H1 (cell line): ENCODE data around the gene NAT9.

Experiments
- BACH1 ChIP-seq: IDR thresholded peaks from 2 replicates; pipeline ENCODE4 v1.6.1; 2012; ENCODE audit warnings: low read length, improper control_type of control experiment
- CHD7 ChIP-seq: fragments of 300-600 bp; sonication (generic); IDR thresholded peaks from 2 replicates; pipeline ENCODE4 v1.7.1; 2012; ENCODE audit warnings: low read length, moderate library complexity, mild to moderate bottlenecking, inconsistent platforms; ENCODE audit not compliant: insufficient replicate concordance
- JUN ChIP-seq: IDR thresholded peaks from 2 replicates; pipeline ENCODE4 v1.6.1; 2011; ENCODE audit warnings: low read depth, mild to moderate bottlenecking, improper control_type of control experiment, low read length
- MAFK ChIP-seq: IDR thresholded peaks from 2 replicates; pipeline ENCODE4 v1.6.1; 2012; ENCODE audit warnings: low read depth, mild to moderate bottlenecking, improper control_type of control experiment, low read length
- POLR2AphosphoS5 ChIP-seq: IDR thresholded peaks from 2 replicates; pipeline ENCODE4 v1.6.1; 2011; ENCODE audit warnings: low read depth, low read length
- RFX5 ChIP-seq: IDR thresholded peaks from 2 replicates; pipeline ENCODE4 v1.6.1; 2011; ENCODE audit warnings: low read depth, low read length, improper control_type of control experiment, borderline replicate concordance
- TAF1 ChIP-seq: IDR thresholded peaks from 2 replicates; pipeline ENCODE4 v1.6.1; 2011; ENCODE audit warnings: mild to moderate bottlenecking, low read depth, low read length
- TEAD4 ChIP-seq: IDR thresholded peaks from 2 replicates; pipeline ENCODE4 v1.6.1; 2012; ENCODE audit warnings: low read depth, low read length, inconsistent platforms, mixed read lengths
- TF ChIP-seq, protein P1 (sequence below), 3 experiments: IDR thresholded peaks; 1 replicate in 2 of 3; 2 replicates in 1 of 3; pipeline versions ENCODE4 v1.5.1 to v1.6.1; 2011; ENCODE audit warnings: low read length in 3 of 3, mild to moderate bottlenecking in 3 of 3, inconsistent platforms in 2 of 3, low read depth in 1 of 3, moderate library complexity in 1 of 3; ENCODE audit not compliant: insufficient read depth in 1 of 3; ENCODE audit errors: control extremely low read depth in 1 of 3

DNA sequence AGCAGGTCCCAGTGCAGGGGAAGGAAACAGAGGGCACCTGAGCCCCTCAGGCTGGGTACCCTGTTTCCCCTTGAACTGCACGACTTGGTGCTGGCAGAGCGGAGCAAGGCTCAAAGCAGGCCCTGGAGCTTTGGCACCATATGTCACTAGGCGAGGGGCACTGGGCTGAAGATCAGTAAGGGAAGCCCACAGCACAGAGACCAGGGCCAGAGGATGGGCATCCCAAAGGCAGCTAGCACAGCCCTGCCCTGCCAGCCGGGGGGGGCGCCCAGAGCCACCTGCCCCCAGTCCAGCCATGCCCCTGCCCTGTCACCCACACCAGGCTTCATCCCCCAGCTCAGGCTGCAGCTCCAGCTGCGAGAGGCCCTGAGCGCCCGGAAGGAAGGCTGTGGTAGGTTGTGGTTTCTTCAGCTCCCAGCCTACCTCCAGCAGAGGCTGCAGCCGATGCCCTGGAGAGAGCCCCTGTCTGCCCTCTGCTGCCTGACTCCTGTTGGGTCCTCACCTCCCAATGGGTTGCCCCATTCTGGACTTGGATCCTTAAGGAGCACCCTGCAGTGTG is 16.8 kb downstream of the NAT9 start:
- TF ChIP-seq RFX5 = no peak
- no peak for TF ChIP-seq JUN
- TF ChIP-seq CHD7 = no peak
- no peak for TF ChIP-seq BACH1
- no peak for TF ChIP-seq TAF1
- no peak for TF ChIP-seq TEAD4
- no peak for TF ChIP-seq POLR2AphosphoS5
- TF ChIP-seq, protein P1, sequence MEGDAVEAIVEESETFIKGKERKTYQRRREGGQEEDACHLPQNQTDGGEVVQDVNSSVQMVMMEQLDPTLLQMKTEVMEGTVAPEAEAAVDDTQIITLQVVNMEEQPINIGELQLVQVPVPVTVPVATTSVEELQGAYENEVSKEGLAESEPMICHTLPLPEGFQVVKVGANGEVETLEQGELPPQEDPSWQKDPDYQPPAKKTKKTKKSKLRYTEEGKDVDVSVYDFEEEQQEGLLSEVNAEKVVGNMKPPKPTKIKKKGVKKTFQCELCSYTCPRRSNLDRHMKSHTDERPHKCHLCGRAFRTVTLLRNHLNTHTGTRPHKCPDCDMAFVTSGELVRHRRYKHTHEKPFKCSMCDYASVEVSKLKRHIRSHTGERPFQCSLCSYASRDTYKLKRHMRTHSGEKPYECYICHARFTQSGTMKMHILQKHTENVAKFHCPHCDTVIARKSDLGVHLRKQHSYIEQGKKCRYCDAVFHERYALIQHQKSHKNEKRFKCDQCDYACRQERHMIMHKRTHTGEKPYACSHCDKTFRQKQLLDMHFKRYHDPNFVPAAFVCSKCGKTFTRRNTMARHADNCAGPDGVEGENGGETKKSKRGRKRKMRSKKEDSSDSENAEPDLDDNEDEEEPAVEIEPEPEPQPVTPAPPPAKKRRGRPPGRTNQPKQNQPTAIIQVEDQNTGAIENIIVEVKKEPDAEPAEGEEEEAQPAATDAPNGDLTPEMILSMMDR (IDR thresholded peaks at IDR 0.05; ENCODE audit: control extremely low read depth in 1 of 3, insufficient read depth in 1 of 3, low read depth in 1 of 3, low read length in 3 of 3) = no peak
- TF ChIP-seq MAFK = no peak
